Thoracic aorta (tissue), 2 donors: Measurements from ENCODE around the gene DUSP8. TPM values are rescaled to one million over a fixed set of nuclear protein-coding genes. Genes with fewer than 3 reads are reported as not detected.
"Not testable (repeated sequence)": the region's sequence is repeated elsewhere in the genome, so short reads cannot be mapped to it uniquely, and the experiment has no call there.

Source experiments
- ATAC-seq: fragments of 150-250 bp; one replicate; pipeline ENCODE4 v1.8.0; 2017; ENCODE audit warnings: low read depth; ENCODE audit not compliant: insufficient number of reproducible peaks, low FRiP score
- DNase-seq: peaks from one replicate; pipeline ENCODE4 v3.0.0-alpha.2; 2020; ENCODE audit warnings: low spot score
- H3K27ac ChIP-seq, 2 donors: fragments of 200-600 bp; sonication (generic); 1 replicate in 1 of 2; 2 replicates in 1 of 2; pipeline ENCODE4 v1.5.1; 2016; ENCODE audit warnings: mild to moderate bottlenecking in 2 of 2, moderate library complexity in 2 of 2
- H3K27me3 ChIP-seq: fragments of 200-600 bp; sonication (generic); replicated peaks from 2 replicates; pipeline ENCODE4 v1.6.0; 2016; ENCODE audit warnings: mild to moderate bottlenecking; ENCODE audit not compliant: insufficient read depth
- H3K36me3 ChIP-seq: fragments of 200-600 bp; sonication (generic); one replicate; pipeline ENCODE4 v1.5.1; 2016
- H3K4me1 ChIP-seq, 2 donors: fragments of 200-600 bp; sonication (generic); 1 replicate in 1 of 2; 2 replicates in 1 of 2; pipeline versions ENCODE4 v1.5.1 to v1.6.0; 2016; ENCODE audit warnings: low read depth in 2 of 2, mild to moderate bottlenecking in 1 of 2; ENCODE audit not compliant: control insufficient read depth in 1 of 2
- H3K4me3 ChIP-seq: fragments of 200-600 bp; sonication (generic); 2 replicates; pipeline ENCODE4 v1.5.1; 2016; ENCODE audit warnings: mild to moderate bottlenecking
- H3K9me3 ChIP-seq: fragments of 200-600 bp; sonication (generic); 2 replicates; pipeline ENCODE4 v1.5.1; 2016
- total RNA-seq, 2 donors: library from RNA; depleted of rRNA; stranded (reverse); fragments of >200 nt; gene quantifications; one replicate each; pipeline versions ENCODE4 v1.1.0 to v1.2.3, GENCODE V29; 2016
- TF ChIP-seq, protein P1 (sequence below): fragments of 200-600 bp; sonication (generic); IDR thresholded peaks from one replicate; pipeline ENCODE4 v1.5.1; 2019; ENCODE audit warnings: antibody characterized with exemption

The DUSP8 gene
- total RNA-seq, 2 donors from 2014 or later, result 3.7 to 7.6 TPM

- Histone ChIP-seq H3K4me1 (no peaks in the 10 kb centered on the region), H3K27me3 (no peaks in the 10 kb centered on the region), H3K27ac (no peak overlapping the region), H3K4me3 (no peak overlapping the region), H3K36me3 (no peaks in the 10 kb centered on the region), H3K9me3 (no peaks in the 10 kb centered on the region)
- ATAC-seq (no peak), DNase-seq (no peak)
- TF ChIP-seq, protein P1, sequence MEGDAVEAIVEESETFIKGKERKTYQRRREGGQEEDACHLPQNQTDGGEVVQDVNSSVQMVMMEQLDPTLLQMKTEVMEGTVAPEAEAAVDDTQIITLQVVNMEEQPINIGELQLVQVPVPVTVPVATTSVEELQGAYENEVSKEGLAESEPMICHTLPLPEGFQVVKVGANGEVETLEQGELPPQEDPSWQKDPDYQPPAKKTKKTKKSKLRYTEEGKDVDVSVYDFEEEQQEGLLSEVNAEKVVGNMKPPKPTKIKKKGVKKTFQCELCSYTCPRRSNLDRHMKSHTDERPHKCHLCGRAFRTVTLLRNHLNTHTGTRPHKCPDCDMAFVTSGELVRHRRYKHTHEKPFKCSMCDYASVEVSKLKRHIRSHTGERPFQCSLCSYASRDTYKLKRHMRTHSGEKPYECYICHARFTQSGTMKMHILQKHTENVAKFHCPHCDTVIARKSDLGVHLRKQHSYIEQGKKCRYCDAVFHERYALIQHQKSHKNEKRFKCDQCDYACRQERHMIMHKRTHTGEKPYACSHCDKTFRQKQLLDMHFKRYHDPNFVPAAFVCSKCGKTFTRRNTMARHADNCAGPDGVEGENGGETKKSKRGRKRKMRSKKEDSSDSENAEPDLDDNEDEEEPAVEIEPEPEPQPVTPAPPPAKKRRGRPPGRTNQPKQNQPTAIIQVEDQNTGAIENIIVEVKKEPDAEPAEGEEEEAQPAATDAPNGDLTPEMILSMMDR, result no peak
These were observed 14.6 kb upstream of the DUSP8 start for GRCh38 chr11:1586699-1587098.

DNA sequence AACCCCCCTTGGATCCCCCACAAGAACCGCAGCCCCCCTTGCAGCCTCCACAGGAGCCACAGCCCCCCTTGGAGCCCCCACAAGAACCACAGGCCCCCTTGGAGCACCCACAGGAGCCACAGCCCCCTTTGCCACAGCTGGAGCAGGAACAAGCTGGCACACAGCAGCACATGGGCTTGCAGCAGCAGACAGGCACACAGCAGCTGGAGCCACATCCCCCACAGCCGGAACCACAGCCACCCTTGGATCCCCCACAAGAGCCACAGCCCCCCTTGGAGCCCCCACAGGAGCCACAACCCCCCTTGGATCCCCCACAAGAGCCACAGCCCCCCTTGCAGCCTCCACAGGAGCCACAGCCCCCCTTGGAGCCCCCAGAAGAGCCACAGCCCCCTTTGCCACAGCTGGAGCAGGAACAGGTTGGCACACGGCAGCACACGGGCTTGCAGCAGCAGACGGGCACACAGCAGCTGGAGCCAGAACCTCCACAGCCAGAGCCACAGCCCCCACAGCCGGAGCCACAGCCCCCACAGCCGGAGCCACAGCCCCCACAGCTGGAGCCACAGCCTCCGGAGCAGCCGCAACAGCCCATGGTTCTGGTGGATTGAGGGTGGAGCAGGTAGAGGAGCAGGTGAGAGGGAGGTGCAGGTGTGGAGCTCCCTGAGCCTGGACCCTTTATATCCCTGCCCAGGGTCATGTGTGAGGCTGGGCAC is 12.7 kb upstream of the DUSP8 start, which contains the start of gene KRTAP5-1:
TSS of gene KRTAP5-1 (minus strand) at position 623 of the 710 bp plus-strand sequence. CDS start at position 589, 34 bp downstream.
- not testable (repeated sequence) for H3K4me3 ChIP-seq, H3K36me3 ChIP-seq, ATAC-seq, H3K9me3 ChIP-seq, H3K27me3 ChIP-seq, H3K27ac ChIP-seq, H3K4me1 ChIP-seq, DNase-seq

DNA sequence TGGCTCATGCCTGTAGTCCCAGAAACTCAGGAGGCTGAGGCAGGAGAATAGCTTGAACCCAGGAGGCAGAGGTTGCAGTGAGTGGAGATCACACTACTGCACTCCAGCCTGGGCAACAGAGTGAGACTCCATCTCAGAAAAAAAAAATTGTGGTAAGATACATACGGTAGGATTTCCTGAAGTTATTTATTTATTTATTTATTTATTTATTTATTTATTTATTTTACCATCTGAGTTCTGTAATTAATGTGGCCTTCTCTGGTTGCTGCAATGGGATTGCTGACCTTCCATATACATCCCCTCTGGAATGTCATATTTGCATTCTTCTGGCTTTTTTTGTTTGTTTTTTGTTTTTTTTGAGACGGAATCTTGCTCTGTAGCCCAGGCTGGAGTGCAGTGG is 10.8 kb upstream of the DUSP8 start:
- not testable (repeated sequence) for H3K27ac ChIP-seq, H3K9me3 ChIP-seq, DNase-seq, ATAC-seq, H3K4me3 ChIP-seq, H3K36me3 ChIP-seq, H3K4me1 ChIP-seq, H3K27me3 ChIP-seq

GRCh38 chr11:1581976-1582375 is 9.9 kb upstream of the DUSP8 start:
- no peaks in the 10 kb centered on the region for H3K9me3 ChIP-seq
- no peak overlapping the region for H3K4me3 ChIP-seq
- H3K36me3 ChIP-seq, result no peaks in the 10 kb centered on the region
- no peaks in the 10 kb centered on the region for H3K27me3 ChIP-seq
- H3K4me1 ChIP-seq, result no peaks in the 10 kb centered on the region
- ATAC-seq (no peak), DNase-seq (no peak)
- TF ChIP-seq, protein P1, result no peak
- H3K27ac ChIP-seq, result no peak overlapping the region

DNA sequence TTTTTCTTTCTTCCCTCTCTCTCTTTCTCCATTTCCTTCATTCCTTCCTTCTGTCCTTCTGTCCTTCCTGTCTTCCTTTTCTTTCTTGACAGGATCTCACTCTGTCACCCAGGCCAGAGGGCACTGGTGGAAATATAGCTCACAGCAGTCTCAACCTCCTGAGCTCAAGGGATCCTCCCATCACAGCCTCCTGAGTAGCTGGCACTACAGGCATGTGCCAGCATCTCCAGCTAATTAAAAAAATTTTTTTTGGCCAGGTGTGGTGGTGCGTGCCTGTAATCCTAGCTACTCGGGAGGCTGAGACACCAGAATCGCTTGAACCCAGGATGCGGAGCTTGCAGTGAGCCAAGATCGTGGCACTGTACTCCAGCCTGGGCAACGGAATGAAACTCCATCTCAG is 4.8 kb upstream of the DUSP8 start:
- Histone ChIP-seq H3K27me3 (no peaks in the 10 kb centered on the region), H3K27ac (no peak overlapping the region), H3K4me3 (no peak overlapping the region), H3K9me3 (no peaks in the 10 kb centered on the region), H3K36me3 (no peaks in the 10 kb centered on the region), H3K4me1 (peaks cover 5 to 20% of the 10 kb centered on the region in 2 donors)
- DNase-seq (no peak), ATAC-seq (no peak)
- TF ChIP-seq, protein P1, result no peak

GRCh38 chr11:1575756-1576155 is 3.7 kb upstream of the DUSP8 start:
- not testable (repeated sequence) for ATAC-seq, DNase-seq, H3K27me3 ChIP-seq

GRCh38 chr11:1574933-1575242 is 2.8 kb upstream of the DUSP8 start:
- Histone ChIP-seq H3K9me3 (no peaks in the 10 kb centered on the region), H3K36me3 (no peaks in the 10 kb centered on the region), H3K27ac (no peak overlapping the region), H3K27me3 (no peaks in the 10 kb centered on the region), H3K4me3 (no peak overlapping the region), H3K4me1 (peaks cover 9 to 34% of the 10 kb centered on the region in 2 donors)
- no peak for DNase-seq
- ATAC-seq, result no peak
- TF ChIP-seq, protein P1, result no peak

More at GRCh38 chr11:1575756-1576155, 3.7 kb upstream of the DUSP8 start:
- not testable (repeated sequence) for H3K9me3 ChIP-seq, H3K4me3 ChIP-seq, H3K27ac ChIP-seq, H3K36me3 ChIP-seq
- peaks cover 5 to 26% of the 10 kb centered on the region in 2 donors for H3K4me1 ChIP-seq
